Liver (tissue), 9 donors: ENCODE data around the gene ZNF714. TPM values are rescaled to one million over a fixed set of nuclear protein-coding genes. Genes with fewer than 3 reads are reported as not detected.

ENCODE experiments used
- DNase-seq: peaks from one replicate; pipeline ENCODE4 v3.0.0-alpha.2; 2017; ENCODE audit warnings: low spot score
- H3K27ac ChIP-seq, 2 donors: one replicate each; pipeline ENCODE4 v1.7.0; 2013; ENCODE audit warnings: inconsistent platforms in 2 of 2, low read length in 2 of 2, control low read depth in 1 of 2, low read depth in 1 of 2, mild to moderate bottlenecking in 1 of 2
- H3K27me3 ChIP-seq, 4 donors: one replicate each; pipeline versions ENCODE4 v1.6.1 to v1.7.0; 2013; ENCODE audit warnings: low read length in 3 of 4, inconsistent platforms in 1 of 4, mild to moderate bottlenecking in 1 of 4, moderate library complexity in 1 of 4; ENCODE audit not compliant: control insufficient read depth in 4 of 4, insufficient read depth in 4 of 4
- H3K36me3 ChIP-seq, 4 donors: one replicate each; pipeline versions ENCODE4 v1.6.1 to v1.7.0; 2013; ENCODE audit warnings: low read length in 3 of 4, mild to moderate bottlenecking in 3 of 4, low read depth in 1 of 4, moderate library complexity in 1 of 4; ENCODE audit not compliant: control insufficient read depth in 4 of 4, insufficient read depth in 3 of 4
- H3K4me1 ChIP-seq, 4 donors: one replicate each; pipeline versions ENCODE4 v1.6.1 to v1.7.0; 2013; ENCODE audit warnings: low read length in 3 of 4, mild to moderate bottlenecking in 3 of 4, moderate library complexity in 1 of 4; ENCODE audit not compliant: control insufficient read depth in 4 of 4, insufficient read depth in 4 of 4
- H3K4me3 ChIP-seq, 3 donors: one replicate each; pipeline versions ENCODE4 v1.6.1 to v1.7.0; 2013; ENCODE audit warnings: low read length in 3 of 3, control low read depth in 1 of 3, low read depth in 1 of 3, mild to moderate bottlenecking in 1 of 3
- H3K9ac ChIP-seq, 2 donors: one replicate each; pipeline ENCODE4 v1.7.0; 2013; ENCODE audit warnings: low read length in 2 of 2, mild to moderate bottlenecking in 2 of 2, moderate library complexity in 2 of 2, control low read depth in 1 of 2, low read depth in 1 of 2
- H3K9me3 ChIP-seq, 4 donors: one replicate each; pipeline versions ENCODE4 v1.6.1 to v1.7.0; 2013; ENCODE audit warnings: low read length in 3 of 4; ENCODE audit not compliant: control insufficient read depth in 4 of 4
- ATF3 ChIP-seq: IDR thresholded peaks from 2 replicates; pipeline ENCODE4 v1.6.1; 2016; ENCODE audit warnings: antibody characterized with exemption
- EGR1 ChIP-seq, 2 donors: IDR thresholded peaks; 2 replicates each; pipeline ENCODE4 v1.6.1; 2016 to 2018; ENCODE audit warnings: antibody characterized with exemption in 2 of 2, low read depth in 2 of 2
- FOXA1 ChIP-seq: IDR thresholded peaks from 2 replicates; pipeline ENCODE4 v1.6.1; 2016; ENCODE audit warnings: antibody characterized with exemption
- FOXA2 ChIP-seq: IDR thresholded peaks from 2 replicates; pipeline ENCODE4 v1.6.1; 2016; ENCODE audit warnings: antibody characterized with exemption
- GABPA ChIP-seq, 2 donors: IDR thresholded peaks in 1 of 2; conservative IDR thresholded peaks in 1 of 2; 2 replicates each; pipeline ENCODE4 v1.6.1; 2016; ENCODE audit warnings: antibody characterized with exemption in 2 of 2, mild to moderate bottlenecking in 1 of 2, moderate library complexity in 1 of 2
- HNF4A ChIP-seq, 2 donors: conservative IDR thresholded peaks; 2 replicates each; pipeline ENCODE4 v1.6.1; 2016; ENCODE audit warnings: antibody characterized with exemption in 2 of 2, mild to moderate bottlenecking in 2 of 2
- HNF4G ChIP-seq: IDR thresholded peaks from 2 replicates; pipeline ENCODE4 v1.6.1; 2016; ENCODE audit warnings: antibody characterized with exemption
- JUND ChIP-seq, 2 donors: IDR thresholded peaks; 2 replicates each; pipeline ENCODE4 v1.6.1; 2016; ENCODE audit warnings: antibody characterized with exemption in 2 of 2
- MAX ChIP-seq: IDR thresholded peaks from 2 replicates; pipeline ENCODE4 v1.6.1; 2016; ENCODE audit warnings: antibody characterized with exemption
- NR2F2 ChIP-seq: IDR thresholded peaks from 2 replicates; pipeline ENCODE4 v1.6.1; 2016; ENCODE audit warnings: antibody characterized with exemption
- RAD21 ChIP-seq, 2 donors: IDR thresholded peaks; 2 replicates each; pipeline ENCODE4 v1.6.1; 2016; ENCODE audit warnings: antibody characterized with exemption in 2 of 2, mild to moderate bottlenecking in 2 of 2
- REST ChIP-seq: IDR thresholded peaks from 2 replicates; pipeline ENCODE4 v1.6.1; 2016; ENCODE audit warnings: antibody characterized with exemption, mild to moderate bottlenecking
- RXRA ChIP-seq, 2 donors: IDR thresholded peaks; 2 replicates each; pipeline ENCODE4 v1.6.1; 2017 to 2018; ENCODE audit warnings: antibody characterized with exemption in 2 of 2, mild to moderate bottlenecking in 1 of 2
- SP1 ChIP-seq: IDR thresholded peaks from 2 replicates; pipeline ENCODE4 v1.6.1; 2018; ENCODE audit warnings: antibody characterized with exemption, mild to moderate bottlenecking
- TAF1 ChIP-seq: conservative IDR thresholded peaks from 2 replicates; pipeline ENCODE4 v1.6.1; 2016; ENCODE audit warnings: antibody characterized with exemption, mild to moderate bottlenecking
- YY1 ChIP-seq: IDR thresholded peaks from 2 replicates; pipeline ENCODE4 v1.6.1; 2016; ENCODE audit warnings: antibody characterized with exemption, mild to moderate bottlenecking
- ZBTB33 ChIP-seq: IDR thresholded peaks from 2 replicates; pipeline ENCODE4 v1.6.1; 2016; ENCODE audit warnings: antibody characterized with exemption
- WGBS: extraction: QIAGEN DNeasy Blood & Tissue Kit; methylation state at CpG from one replicate; pipeline ENCODE4 v1.1.7; 2013; 5-methylcytosine and 5-hydroxymethylcytosine counted together
- polyA plus RNA-seq, 2 donors: library from polyadenylated mRNA; stranded (reverse) in 1 of 2; unstranded in 1 of 2; fragments of 200-250 nt in 1 of 2; fragments of >200 nt in 1 of 2; fragmentation: Nextera tagmentation in 1 of 2; extraction: Ambion mirVana in 1 of 2; gene quantifications; one replicate each; pipeline versions ENCODE4 v1.2.1 to v1.2.3, GENCODE V29; 2013 to 2015
- total RNA-seq, 2 donors: library from RNA; depleted of rRNA; stranded (reverse); fragments of >200 nt; gene quantifications; one replicate each; pipeline ENCODE4 v1.2.3, GENCODE V29; 2014
- TF ChIP-seq, protein P1 (sequence below): fragments of 150-350 bp; IDR thresholded peaks from 2 replicates; pipeline ENCODE4 v1.5.1; 2017; ENCODE audit warnings: improper control_type of control experiment, low read depth, low read length; ENCODE audit not compliant: missing input control
- donor health status: healthy.
- donor health status: healthy.
- donor health status: healthy.
- donor health status: healthy.
- donor health status: healthy.

Gene ZNF714
- total and polyA plus RNA-seq, 4 donors, result 0.22 to 4.7 (median 0.81) TPM

DNA sequence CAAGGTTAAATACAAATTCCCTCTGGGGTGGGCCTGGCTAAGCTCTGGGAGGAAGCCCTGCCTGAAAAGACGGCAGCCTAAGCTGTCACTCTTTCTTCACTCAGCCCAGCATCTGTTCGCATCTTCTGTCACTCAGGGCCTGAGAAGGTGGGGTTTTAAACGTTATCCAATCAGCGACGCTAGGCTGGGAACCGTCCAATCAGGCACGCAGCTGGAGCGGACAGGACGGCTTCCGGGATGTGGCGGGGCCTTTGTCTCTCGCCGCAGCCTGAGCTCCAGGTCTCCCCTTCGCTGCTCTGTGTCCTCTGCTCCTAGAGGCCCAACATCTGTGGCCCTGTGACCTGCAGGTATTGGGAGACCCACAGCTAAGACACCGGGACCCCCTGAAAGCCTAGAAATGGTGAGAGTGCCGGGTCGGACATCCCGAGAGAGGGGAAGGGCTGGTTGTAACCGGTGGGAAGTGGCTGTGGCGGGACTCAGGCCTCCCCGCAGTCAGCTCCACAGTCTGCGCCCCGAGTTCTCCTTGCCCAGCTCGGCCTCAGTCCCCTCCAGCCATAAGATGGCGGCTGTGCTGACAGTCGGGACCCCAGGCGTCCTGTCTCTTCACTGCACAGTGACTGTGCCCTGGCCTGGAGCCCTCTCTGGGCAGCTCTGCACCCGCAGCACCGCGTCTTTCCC lies 59.9 kb downstream of the ZNF714 start, which contains the start of gene ZNF431:
Gene ZNF431 (plus strand): TSS at position 254 of the 678 bp plus-strand sequence. CDS start 144 bp downstream, at position 398.
- H3K4me1 ChIP-seq, result no peaks in the 10 kb centered on the region
- H3K27me3 ChIP-seq, result no peaks in the 10 kb centered on the region
- peak within 1 kb of the TSS; percentile 50 to 66 (median 51) for H3K4me3 ChIP-seq
- TF ChIP-seq RXRA (IDR thresholded peaks at IDR 0.05) (no peak), YY1 (no peak), GABPA (IDR thresholded peaks at IDR 0.05 in 1 of 2, conservative IDR thresholded peaks at IDR 0.05 in 1 of 2) (peak in 1 of 2 donors; percentile 24), TAF1 (peak; percentile 58), NR2F2 (no peak), ZBTB33 (no peak), RAD21 (IDR thresholded peaks at IDR 0.05) (peak in 1 of 2 donors; percentile 33), EGR1 (IDR thresholded peaks at IDR 0.05; ENCODE audit: low read depth in 2 of 2) (no peak), ATF3 (no peak), SP1 (peak; percentile 76)
- DNase-seq, result peak; percentile 89
- 2% methylated on average over 30 of the region's 30 CpGs for WGBS
- H3K9me3 ChIP-seq, result peaks cover 0 to 2% (median 0%) of the 10 kb centered on the region in 4 donors
- H3K27ac ChIP-seq, result peak within 1 kb of the TSS; percentile 43 to 63
- peaks cover 0 to 4% (median 0%) of the 10 kb centered on the region in 4 donors for H3K36me3 ChIP-seq
- H3K9ac ChIP-seq, result peak within 1 kb of the TSS in 1 of 2 donors; percentile 37

- H3K9me3 ChIP-seq, result peaks cover 0 to 2% (median 0%) of the 10 kb centered on the region in 4 donors
- no peak overlapping the region for H3K27ac ChIP-seq
- H3K4me3 ChIP-seq, result no peak overlapping the region
- WGBS, result 89% methylated on average over 5 of the region's 5 CpGs
- no peaks in the 10 kb centered on the region for H3K27me3 ChIP-seq
- no peak overlapping the region for H3K9ac ChIP-seq
- H3K4me1 ChIP-seq, result no peaks in the 10 kb centered on the region
- peaks cover 0 to 4% (median 0%) of the 10 kb centered on the region in 4 donors for H3K36me3 ChIP-seq
- DNase-seq, result no peak
- TF ChIP-seq, protein P1, sequence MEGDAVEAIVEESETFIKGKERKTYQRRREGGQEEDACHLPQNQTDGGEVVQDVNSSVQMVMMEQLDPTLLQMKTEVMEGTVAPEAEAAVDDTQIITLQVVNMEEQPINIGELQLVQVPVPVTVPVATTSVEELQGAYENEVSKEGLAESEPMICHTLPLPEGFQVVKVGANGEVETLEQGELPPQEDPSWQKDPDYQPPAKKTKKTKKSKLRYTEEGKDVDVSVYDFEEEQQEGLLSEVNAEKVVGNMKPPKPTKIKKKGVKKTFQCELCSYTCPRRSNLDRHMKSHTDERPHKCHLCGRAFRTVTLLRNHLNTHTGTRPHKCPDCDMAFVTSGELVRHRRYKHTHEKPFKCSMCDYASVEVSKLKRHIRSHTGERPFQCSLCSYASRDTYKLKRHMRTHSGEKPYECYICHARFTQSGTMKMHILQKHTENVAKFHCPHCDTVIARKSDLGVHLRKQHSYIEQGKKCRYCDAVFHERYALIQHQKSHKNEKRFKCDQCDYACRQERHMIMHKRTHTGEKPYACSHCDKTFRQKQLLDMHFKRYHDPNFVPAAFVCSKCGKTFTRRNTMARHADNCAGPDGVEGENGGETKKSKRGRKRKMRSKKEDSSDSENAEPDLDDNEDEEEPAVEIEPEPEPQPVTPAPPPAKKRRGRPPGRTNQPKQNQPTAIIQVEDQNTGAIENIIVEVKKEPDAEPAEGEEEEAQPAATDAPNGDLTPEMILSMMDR, result no peak
- TF ChIP-seq HNF4A (conservative IDR thresholded peaks at IDR 0.05), result no peak
- TF ChIP-seq FOXA1, result no peak
- no peak for TF ChIP-seq HNF4G
- TF ChIP-seq JUND (IDR thresholded peaks at IDR 0.05), result no peak
- TF ChIP-seq ZBTB33, result no peak
- TF ChIP-seq TAF1, result no peak
- no peak for TF ChIP-seq RAD21 (IDR thresholded peaks at IDR 0.05)
- no peak for TF ChIP-seq SP1
- TF ChIP-seq MAX, result no peak
- TF ChIP-seq REST, result no peak
- no peak for TF ChIP-seq RXRA (IDR thresholded peaks at IDR 0.05)
- no peak for TF ChIP-seq NR2F2
- TF ChIP-seq FOXA2, result no peak
- no peak for TF ChIP-seq YY1
Observed at GRCh38 chr19:21143428-21143827, 61.4 kb downstream of the ZNF714 start.
